ENCODE results near the gene GTSE1.

GTSE1 gene

GRCh38 chr22:46294784-46295183, 1.9 kb upstream of the GTSE1 start:
- TF ChIP-seq CTCF (IDR thresholded peaks at IDR 0.05; ENCODE audit: control insufficient read depth, insufficient read depth, low read depth, low read length, missing control alignments): no peak
- no peak for DNase-seq (ENCODE audit: low read depth)
- H3K4me3 ChIP-seq (ENCODE audit: control insufficient read depth, low read depth, low read length): no peak overlapping the region

DNA sequence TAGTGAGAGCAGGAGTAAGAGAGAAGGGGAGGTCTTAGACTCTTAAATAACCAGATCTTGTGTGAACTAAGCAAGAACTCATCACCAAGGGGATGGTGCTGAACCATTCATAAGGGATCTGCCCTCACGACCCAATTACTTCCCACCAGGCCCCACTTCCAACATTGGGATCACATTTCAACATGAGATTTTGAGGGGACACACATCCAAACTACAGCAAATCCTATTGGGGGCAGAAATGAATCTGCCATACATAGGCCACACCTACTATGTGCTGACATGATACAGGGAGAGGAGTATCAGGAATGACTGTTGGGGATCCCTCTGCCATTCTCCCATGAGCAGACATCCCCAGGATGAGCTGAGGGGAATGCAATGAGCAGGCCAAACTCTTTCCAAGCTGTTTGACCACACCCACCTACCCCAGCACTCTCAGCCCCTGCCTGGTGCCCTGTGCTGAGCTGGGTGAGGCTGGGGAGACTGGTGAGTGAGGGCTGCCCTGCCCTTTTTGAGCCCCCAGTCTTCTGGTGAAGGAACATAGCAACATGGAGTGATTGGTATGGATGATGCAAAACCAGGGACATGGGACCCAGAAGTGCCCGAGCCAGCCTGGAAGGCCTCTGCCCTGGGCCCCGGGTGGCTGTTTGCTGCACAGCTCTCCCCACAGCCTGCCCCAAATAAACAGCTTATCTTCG, 1.2 kb upstream of the GTSE1 start:
- DNase-seq (ENCODE audit: low read depth): no peak
- H3K4me3 ChIP-seq (ENCODE audit: control insufficient read depth, low read depth, low read length): no peak overlapping the region
- no peak for TF ChIP-seq CTCF (IDR thresholded peaks at IDR 0.05; ENCODE audit: control insufficient read depth, insufficient read depth, low read depth, low read length, missing control alignments)

GRCh38 chr22:46297151-46297812, 612 bp downstream of the GTSE1 start:
- no peak for TF ChIP-seq CTCF (IDR thresholded peaks at IDR 0.05; ENCODE audit: control insufficient read depth, insufficient read depth, low read depth, low read length, missing control alignments)
- peak overlapping the region; percentile 79 for H3K4me3 ChIP-seq (ENCODE audit: control insufficient read depth, low read depth, low read length)
- DNase-seq (ENCODE audit: low read depth): no peak

DNA sequence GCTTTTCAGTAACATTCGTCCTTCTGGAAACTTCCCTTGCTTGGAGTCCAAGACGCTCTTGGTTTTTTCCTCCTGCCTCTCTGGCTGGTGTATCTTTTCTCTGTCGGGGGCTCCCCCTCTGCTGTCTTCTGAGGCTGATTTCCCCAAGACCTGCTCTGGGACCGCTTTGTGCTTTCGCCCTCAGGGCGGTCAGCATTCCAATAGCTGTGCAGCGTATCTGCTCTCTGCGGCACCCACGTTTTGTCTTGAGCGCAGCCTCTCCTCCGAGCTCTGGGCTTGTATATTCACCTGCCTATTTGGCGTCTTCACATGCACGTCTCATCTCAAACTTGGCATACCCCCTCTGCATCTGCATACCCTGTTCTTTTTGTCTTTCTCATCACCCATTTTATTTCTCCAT, 2.4 kb downstream of the GTSE1 start:
- DNase-seq (ENCODE audit: low read depth): no peak
- no peak overlapping the region for H3K4me3 ChIP-seq (ENCODE audit: control insufficient read depth, low read depth, low read length)
- no peak for TF ChIP-seq CTCF (IDR thresholded peaks at IDR 0.05; ENCODE audit: control insufficient read depth, insufficient read depth, low read depth, low read length, missing control alignments)

- TF ChIP-seq CTCF (IDR thresholded peaks at IDR 0.05; ENCODE audit: control insufficient read depth, insufficient read depth, low read depth, low read length, missing control alignments): no peak
- DNase-seq (ENCODE audit: low read depth): no peak
- no peak overlapping the region for H3K4me3 ChIP-seq (ENCODE audit: control insufficient read depth, low read depth, low read length)
These were observed 3.8 kb downstream of the GTSE1 start for GRCh38 chr22:46300491-46300890.

DNA sequence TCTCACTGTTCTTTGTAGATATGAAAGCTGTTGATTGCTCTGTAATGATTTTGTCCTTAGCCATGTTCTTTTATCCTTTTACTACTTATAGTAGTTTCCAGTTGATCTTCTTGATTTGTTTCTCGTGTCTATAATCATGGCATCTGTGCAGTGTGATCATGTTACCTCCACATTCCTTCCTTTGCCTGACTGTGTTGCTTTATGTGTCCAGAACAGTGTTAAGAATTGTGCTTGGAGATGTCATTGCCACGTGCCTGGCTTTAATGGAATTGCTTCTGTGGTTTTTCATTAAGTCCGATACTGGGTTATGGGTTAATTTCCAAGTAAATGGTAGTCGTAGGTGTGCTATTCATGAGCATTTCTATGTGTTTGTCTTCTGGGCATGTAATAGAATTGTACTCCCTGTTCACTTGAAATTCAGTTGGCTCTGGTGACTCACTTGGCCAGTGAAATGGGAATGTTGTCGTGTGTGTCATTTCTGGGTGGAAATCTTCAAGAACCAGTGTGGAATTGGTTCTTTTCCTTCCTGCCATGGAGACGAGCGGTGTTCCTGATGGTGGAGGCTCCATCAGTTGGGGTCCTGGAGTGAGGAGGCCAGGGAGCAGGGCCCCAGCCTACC, 6.8 kb downstream of the GTSE1 start:
- no peak overlapping the region for H3K4me3 ChIP-seq (ENCODE audit: control insufficient read depth, low read depth, low read length)
- no peak for TF ChIP-seq CTCF (IDR thresholded peaks at IDR 0.05; ENCODE audit: control insufficient read depth, insufficient read depth, low read depth, low read length, missing control alignments)
- no peak for DNase-seq (ENCODE audit: low read depth)

All from AG09309 (cell line).